Middle frontal gyrus (tissue), 1 donor: ENCODE data around the gene ITCH.
"Not testable (repeated sequence)": the region's sequence is repeated elsewhere in the genome, so short reads cannot be mapped to it uniquely, and the experiment has no call there.

Experiments
- DNase-seq: peaks from one replicate; pipeline ENCODE4 v3.0.0-alpha.2; 2015; ENCODE audit warnings: low spot score; ENCODE audit errors: extremely low spot score

The ITCH gene

DNA sequence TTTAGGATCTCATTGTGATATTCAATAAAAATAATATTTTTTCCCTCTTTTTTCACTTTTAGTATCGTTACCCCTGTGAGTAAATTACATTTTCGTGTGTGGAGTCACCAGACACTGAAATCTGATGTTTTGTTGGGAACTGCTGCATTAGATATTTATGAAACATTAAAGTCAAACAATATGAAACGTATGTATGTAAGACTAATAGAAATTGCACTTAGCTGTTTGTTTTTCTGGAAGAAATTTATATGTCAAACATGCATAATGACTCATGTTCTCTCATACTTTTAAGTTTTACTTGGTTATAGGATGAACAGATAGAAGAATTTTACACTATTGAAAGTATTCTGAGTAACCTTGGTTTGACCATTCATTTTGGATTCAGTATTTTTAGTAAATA, 49.4 kb downstream of the ITCH start:
- DNase-seq = no peak

DNA sequence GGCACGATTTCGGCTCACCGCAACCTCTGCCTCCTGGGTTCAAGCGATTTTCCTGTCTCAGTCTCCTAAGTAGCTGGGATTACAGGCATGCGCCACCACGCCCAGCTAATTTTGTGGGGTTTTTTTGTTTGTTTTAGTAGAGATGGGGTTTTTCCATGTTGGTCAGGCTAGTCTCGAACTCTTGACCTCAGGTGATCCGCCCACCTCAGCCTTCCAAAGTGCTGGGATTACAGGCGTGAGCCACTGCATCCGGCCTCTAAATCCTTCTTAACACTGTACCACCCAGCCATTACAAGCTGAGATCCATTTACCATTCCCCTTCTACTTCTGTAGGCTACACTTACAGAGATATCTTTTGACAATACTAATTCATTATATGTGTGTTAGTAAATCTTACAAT, 51.5 kb downstream of the ITCH start:
- DNase-seq = not testable (repeated sequence)

GRCh38 chr20:34415079-34415478, 52.0 kb downstream of the ITCH start:
- DNase-seq = no peak

DNA sequence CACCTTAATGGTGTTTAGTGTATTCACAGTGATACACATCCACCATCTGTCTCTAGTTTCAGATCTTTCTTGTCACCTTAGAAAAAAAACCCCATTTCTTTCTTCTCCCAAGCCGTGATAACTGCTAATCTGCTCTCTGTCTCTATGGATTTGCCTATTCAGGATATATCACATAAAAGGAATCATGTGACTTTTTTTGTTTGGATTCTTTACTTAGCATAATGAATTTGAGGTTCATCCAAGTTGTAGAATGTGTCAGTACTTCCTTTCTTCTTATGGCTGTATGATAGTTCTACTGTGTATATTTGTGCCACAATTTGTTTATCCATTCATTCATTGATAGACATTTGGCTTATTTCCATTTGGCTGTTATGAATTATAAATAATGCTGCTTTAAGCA, 57.1 kb downstream of the ITCH start:
- no peak for DNase-seq

DNA sequence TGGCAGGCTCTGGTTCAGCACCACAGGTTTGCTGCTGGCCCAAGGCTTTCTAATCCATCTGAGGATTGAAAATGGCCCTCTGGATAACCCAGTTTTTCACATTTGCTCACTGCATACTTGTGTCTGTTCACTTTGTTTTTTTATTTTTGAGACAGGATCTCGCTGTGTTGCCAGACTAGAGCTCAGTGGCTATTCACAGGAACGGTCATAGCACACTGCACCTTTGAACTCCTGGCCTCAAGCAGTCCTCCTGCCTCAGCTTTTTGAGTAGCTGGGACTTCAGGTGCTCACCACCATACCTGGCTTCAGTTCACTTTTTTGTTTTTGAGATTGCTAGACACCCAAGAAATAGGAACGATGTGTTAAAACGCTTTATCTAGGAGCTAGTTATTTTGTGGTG, 57.9 kb downstream of the ITCH start:
- no peak for DNase-seq

- no peak for DNase-seq
Measured at GRCh38 chr20:34421766-34422466, 58.8 kb downstream of the ITCH start.

- not testable (repeated sequence) for DNase-seq
Measured at GRCh38 chr20:34425032-34425690, 62.1 kb downstream of the ITCH start.

DNA sequence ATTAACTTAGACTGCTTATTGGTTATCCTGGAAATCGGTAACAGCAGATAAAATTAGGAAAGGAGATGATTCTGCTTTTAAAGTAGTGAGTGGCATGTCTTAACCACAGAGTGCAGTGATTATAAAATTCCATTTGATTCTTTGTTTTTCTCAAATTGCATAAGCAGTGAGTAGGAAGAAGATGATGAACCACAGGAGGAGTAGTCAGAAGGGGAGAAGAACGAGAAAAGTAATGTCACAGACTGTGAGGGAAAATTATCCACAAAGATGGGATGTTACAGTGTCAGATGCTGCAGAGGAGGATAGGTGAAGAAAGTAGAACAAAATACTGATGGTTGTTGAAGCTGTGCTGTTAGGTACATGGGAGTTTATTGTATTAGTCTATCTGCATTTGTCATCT, 63.0 kb downstream of the ITCH start:
- no peak for DNase-seq

DNA sequence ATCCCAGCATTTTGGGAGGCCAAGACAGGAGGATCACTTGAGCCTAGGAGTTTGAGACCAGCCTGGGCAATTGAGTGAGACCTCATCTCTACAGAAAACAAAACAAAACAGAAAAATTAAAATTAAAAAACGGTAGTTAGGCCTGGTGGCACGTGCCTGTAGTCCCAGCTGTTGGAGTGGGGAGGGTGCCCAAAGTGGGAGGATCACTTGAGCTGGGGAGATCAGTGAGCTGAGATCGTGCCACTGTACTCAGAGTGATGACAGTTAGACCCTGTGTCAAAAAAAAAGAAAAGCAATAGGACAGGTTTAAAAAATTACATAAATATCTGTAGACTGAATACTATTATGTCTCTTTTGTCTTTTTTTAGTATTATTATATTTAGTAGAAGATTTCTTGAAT, 64.3 kb downstream of the ITCH start:
- no peak for DNase-seq

GRCh38 chr20:34427784-34428183, 64.7 kb downstream of the ITCH start:
- DNase-seq = no peak

DNA sequence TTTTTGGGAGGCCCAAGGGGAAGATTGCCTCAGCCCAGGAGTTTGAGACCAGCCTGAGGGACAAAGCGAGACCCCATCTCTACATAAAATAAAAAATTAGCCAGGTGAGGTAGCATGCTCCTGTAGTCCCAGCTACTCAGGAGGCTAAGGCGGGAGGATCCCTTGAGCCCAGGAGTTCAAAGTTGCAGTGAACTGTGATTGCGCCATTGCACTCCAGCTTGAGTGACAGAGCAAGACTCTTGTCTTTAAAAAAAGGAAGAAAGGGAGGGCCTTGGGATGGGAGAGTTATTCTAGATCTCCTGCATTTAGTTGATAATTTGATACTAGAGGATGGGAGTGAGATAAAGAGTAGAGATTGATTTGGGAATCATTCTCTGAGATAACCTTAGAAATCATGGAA, 68.1 kb downstream of the ITCH start:
- DNase-seq = no peak

GRCh38 chr20:34432663-34433062, 69.6 kb downstream of the ITCH start:
- not testable (repeated sequence) for DNase-seq

DNA sequence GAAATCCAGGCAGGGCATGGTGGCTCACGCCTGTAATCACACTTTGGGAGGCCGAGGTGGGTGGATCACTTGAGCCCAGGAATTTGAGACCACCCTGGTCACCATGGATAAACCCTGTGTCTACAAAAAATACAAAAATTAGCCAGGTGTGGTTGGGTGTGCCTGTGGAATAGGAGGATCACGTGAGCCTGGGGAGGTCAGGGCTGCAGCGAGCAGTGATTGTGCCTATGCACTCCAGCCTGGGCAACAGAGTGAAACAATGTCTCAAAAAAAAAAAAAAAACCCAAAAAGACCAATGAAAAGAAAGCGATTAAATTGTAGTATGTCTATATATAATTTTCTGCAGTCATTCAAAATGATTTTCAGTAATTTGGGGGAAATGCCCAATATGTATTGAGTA, 70.3 kb downstream of the ITCH start:
- no peak for DNase-seq

DNA sequence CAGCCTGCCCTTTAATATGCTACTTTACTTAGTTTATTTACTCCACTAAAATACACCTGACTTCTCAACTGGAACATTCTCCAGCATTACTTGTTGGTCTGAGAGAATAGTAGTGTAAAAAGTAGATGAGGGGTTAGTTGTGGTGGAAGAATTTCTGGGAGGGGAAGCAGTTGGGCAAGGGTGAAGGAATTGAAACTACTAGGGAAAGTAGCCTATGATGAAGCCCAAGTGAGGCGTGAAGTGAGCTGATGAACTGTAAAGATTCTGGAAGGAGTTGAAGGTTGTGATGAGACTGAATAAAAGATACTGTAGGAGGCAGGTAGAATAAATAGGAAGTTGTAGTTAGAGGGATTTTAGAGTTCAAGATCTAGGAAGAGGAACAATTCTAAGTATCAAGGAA, 72.5 kb downstream of the ITCH start:
- DNase-seq = no peak

GRCh38 chr20:34437330-34437986, 74.4 kb downstream of the ITCH start:
- no peak for DNase-seq

- no peak for DNase-seq
Measured at GRCh38 chr20:34439168-34439567, 76.1 kb downstream of the ITCH start.

DNA sequence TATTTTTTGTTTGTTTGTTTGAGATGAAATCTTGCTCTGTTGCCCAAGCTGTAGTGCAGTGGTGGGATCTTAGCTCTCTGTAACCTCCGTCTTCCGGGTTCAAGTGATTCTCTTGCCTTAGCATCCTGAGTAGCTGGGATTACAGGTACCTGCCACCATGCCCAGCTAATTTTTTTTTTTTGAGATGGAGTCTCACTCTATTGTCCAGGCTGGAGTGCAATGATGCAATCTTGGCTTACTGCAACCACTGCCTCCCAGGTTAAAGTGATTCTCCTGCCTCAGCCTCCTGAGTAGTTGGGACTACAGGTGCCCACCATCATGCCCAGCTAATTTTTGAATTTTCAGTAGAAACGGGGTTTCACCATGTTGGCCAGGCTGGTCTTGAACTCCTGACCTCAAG, 78.3 kb downstream of the ITCH start:
- DNase-seq = not testable (repeated sequence)

DNA sequence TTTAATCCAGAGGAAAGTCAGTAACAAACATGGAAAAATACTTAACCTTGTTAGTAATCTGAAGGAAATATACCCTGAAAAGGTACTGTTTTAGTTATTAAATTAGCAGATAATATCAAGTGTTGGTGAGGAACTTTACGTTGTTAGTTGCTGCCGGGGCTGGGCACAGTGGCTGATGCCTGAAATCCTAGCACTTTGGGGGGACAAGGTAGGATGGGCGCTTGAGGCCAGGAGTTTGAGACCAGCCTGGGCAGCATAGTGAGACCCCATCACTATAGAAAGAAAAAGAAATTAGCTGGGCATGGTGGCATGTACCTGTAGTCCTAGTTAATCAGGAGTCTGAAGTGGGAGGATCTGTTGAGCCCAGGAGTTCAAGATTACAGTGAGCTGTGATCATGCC, 80.5 kb downstream of the ITCH start:
- DNase-seq = no peak

GRCh38 chr20:34445177-34446065, 82.3 kb downstream of the ITCH start:
- no peak for DNase-seq

- no peak for DNase-seq
Measured at GRCh38 chr20:34448517-34448916, 85.4 kb downstream of the ITCH start.

GRCh38 chr20:34449674-34450592, 86.9 kb downstream of the ITCH start:
- DNase-seq = no peak
